IMR-90 (cell line): ENCODE measurements around the gene SSH2. TPM values are rescaled to one million over a fixed set of nuclear protein-coding genes. Genes with fewer than 3 reads are reported as not detected.

Source experiments
- ATAC-seq: fragments of 200-7000 bp; cut with Tn5 transposase; 2 replicates; pipeline ENCODE4 v1.9.1; 2020; ENCODE audit warnings: low read depth, mild to moderate bottlenecking, moderate library complexity
- BruUV-seq: library from RNA; stranded (reverse); fragments of 400-500 nt; replicated peaks from 2 replicates; lab custom pipeline; 2021; lab: Mats Ljungman, UMichigan
- CTCF ChIA-PET: fragments of 300-600 bp; formaldehyde crosslinking; extraction: SDS; loops from one replicate; lab custom pipeline; 2021; ENCODE audit warnings: antibody characterized with exemption; lab: Yijun Ruan, JAX
- POLR2A ChIA-PET: fragments of 300-600 bp; sonication (Branson Sonifier 250); formaldehyde crosslinking; loops from one replicate; lab custom pipeline; 2022; ENCODE audit warnings: antibody characterized with exemption; ENCODE audit not compliant: unreplicated experiment; lab: Charles Lee
- DNase-seq: peaks from one replicate; pipeline ENCODE4 v3.0.0; 2013
- H2AFZ ChIP-seq: replicated peaks from 2 replicates; pipeline ENCODE3; 2013; ENCODE audit warnings: low read length, mild to moderate bottlenecking; ENCODE audit not compliant: poor library complexity
- H2AK5ac ChIP-seq: 2 replicates; pipeline ENCODE4 v1.6.1; 2013; ENCODE audit warnings: low read depth, low read length, inconsistent platforms
- H2AK9ac ChIP-seq: replicated peaks from 2 replicates; pipeline ENCODE3; 2013; ENCODE audit warnings: mild to moderate bottlenecking, low read depth, low read length, moderate library complexity; ENCODE audit not compliant: poor library complexity
- H2BK120ac ChIP-seq: 2 replicates; pipeline ENCODE4 v1.6.1; 2013; ENCODE audit warnings: low read depth, low read length, inconsistent platforms
- H2BK15ac ChIP-seq: 3 replicates; pipeline ENCODE4 v1.6.1; 2013; ENCODE audit warnings: low read depth, low read length, inconsistent platforms
- H2BK20ac ChIP-seq: 2 replicates; pipeline ENCODE4 v1.6.1; 2013; ENCODE audit warnings: low read depth, mild to moderate bottlenecking, inconsistent platforms, low read length, moderate library complexity
- H2BK5ac ChIP-seq: 2 replicates; pipeline ENCODE4 v1.6.1; 2013; ENCODE audit warnings: mild to moderate bottlenecking, low read depth, low read length, inconsistent platforms; ENCODE audit not compliant: poor library complexity, severe bottlenecking
- H3K14ac ChIP-seq: replicated peaks from 2 replicates; pipeline ENCODE4 v1.6.1; 2013; ENCODE audit warnings: low read depth, low read length, inconsistent platforms
- H3K18ac ChIP-seq: 2 replicates; pipeline ENCODE4 v1.6.1; 2013; ENCODE audit warnings: low read depth, low read length, control low read depth
- H3K23ac ChIP-seq: 2 replicates; pipeline ENCODE4 v1.6.1; 2013; ENCODE audit warnings: low read depth, low read length, inconsistent platforms
- H3K27ac ChIP-seq: 2 replicates; pipeline ENCODE4 v1.5.1; 2013; ENCODE audit warnings: mild to moderate bottlenecking, control low read depth, low read length; ENCODE audit not compliant: insufficient read depth
- H3K27me3 ChIP-seq: 2 replicates; pipeline ENCODE4 v1.6.1; 2013; ENCODE audit warnings: low read length; ENCODE audit not compliant: control insufficient read depth, insufficient read depth
- H3K36me3 ChIP-seq: 2 replicates; pipeline ENCODE4 v1.6.1; 2013; ENCODE audit warnings: low read length, mixed read lengths; ENCODE audit not compliant: control insufficient read depth, insufficient read depth
- H3K4ac ChIP-seq: 2 replicates; pipeline ENCODE4 v1.6.1; 2013; ENCODE audit warnings: low read depth, low read length, inconsistent platforms
- H3K4me1 ChIP-seq: 2 replicates; pipeline ENCODE4 v1.6.1; 2013; ENCODE audit warnings: low read length, mixed read lengths; ENCODE audit not compliant: control insufficient read depth, insufficient read depth
- H3K4me2 ChIP-seq: 2 replicates; pipeline ENCODE4 v1.6.1; 2013; ENCODE audit warnings: low read depth, mild to moderate bottlenecking, control low read depth, low read length, moderate library complexity
- H3K4me3 ChIP-seq: 2 replicates; pipeline ENCODE4 v1.5.1; 2013; ENCODE audit warnings: low read depth, mild to moderate bottlenecking, control low read depth, low read length, moderate library complexity; ENCODE audit not compliant: insufficient read depth
- H3K56ac ChIP-seq: 2 replicates; pipeline ENCODE4 v1.6.1; 2013; ENCODE audit warnings: low read length, inconsistent platforms; ENCODE audit not compliant: insufficient read depth; ENCODE audit errors: extremely low read depth
- H3K79me1 ChIP-seq, 2 experiments: 2 replicates each; pipeline ENCODE4 v1.6.1; 2013; ENCODE audit warnings: low read length in 2 of 2, inconsistent platforms in 1 of 2, low read depth in 1 of 2
- H3K9ac ChIP-seq: 2 replicates; pipeline ENCODE4 v1.6.1; 2013; ENCODE audit warnings: low read depth, low read length, control low read depth
- H3K9me1 ChIP-seq: 2 replicates; pipeline ENCODE4 v1.6.1; 2013; ENCODE audit warnings: low read length, inconsistent platforms; ENCODE audit not compliant: insufficient read depth
- H3K9me3 ChIP-seq: 2 replicates; pipeline ENCODE4 v1.6.1; 2013; ENCODE audit warnings: low read length; ENCODE audit not compliant: control insufficient read depth, insufficient read depth
- H4K20me1 ChIP-seq: 2 replicates; pipeline ENCODE4 v1.6.1; 2013; ENCODE audit warnings: low read length, inconsistent platforms; ENCODE audit not compliant: insufficient read depth
- H4K5ac ChIP-seq: 2 replicates; pipeline ENCODE4 v1.6.1; 2013; ENCODE audit warnings: mild to moderate bottlenecking, low read depth, low read length, control low read depth
- H4K8ac ChIP-seq, 2 experiments: 2 replicates each; pipeline ENCODE4 v1.6.1; 2013; ENCODE audit warnings: low read depth in 2 of 2, low read length in 2 of 2, control low read depth in 1 of 2, inconsistent platforms in 1 of 2
- H4K91ac ChIP-seq: 2 replicates; pipeline ENCODE4 v1.6.1; 2013; ENCODE audit warnings: low read depth, low read length, inconsistent platforms; ENCODE audit not compliant: insufficient read depth
- BHLHE40 ChIP-seq: fragments of 150-350 bp; IDR thresholded peaks from 2 replicates; pipeline ENCODE4 v1.6.1; 2016; ENCODE audit warnings: mild to moderate bottlenecking, low read depth, low read length
- CEBPB ChIP-seq: IDR thresholded peaks from 2 replicates; pipeline ENCODE4 v1.6.1; 2012; ENCODE audit warnings: low read depth, low read length, improper control_type of control experiment
- CHD1 ChIP-seq: IDR thresholded peaks from 2 replicates; pipeline ENCODE4 v1.6.1; 2012; ENCODE audit warnings: low read depth, low read length, improper control_type of control experiment
- CTCF ChIP-seq: conservative IDR thresholded peaks from 2 replicates; pipeline ENCODE4 v1.5.1; 2012; ENCODE audit warnings: mild to moderate bottlenecking, low read depth, low read length, improper control_type of control experiment
- ELK1 ChIP-seq: fragments of 150-350 bp; IDR thresholded peaks from 2 replicates; pipeline ENCODE4 v1.6.1; 2016; ENCODE audit warnings: low read depth, mild to moderate bottlenecking, low read length, moderate library complexity, borderline replicate concordance
- FOS ChIP-seq: fragments of 150-350 bp; IDR thresholded peaks from 2 replicates; pipeline ENCODE4 v1.6.1; 2016; ENCODE audit warnings: low read depth, low read length
- MAFK ChIP-seq: IDR thresholded peaks from 2 replicates; pipeline ENCODE4 v1.6.1; 2012; ENCODE audit warnings: low read depth, low read length, improper control_type of control experiment
- MAZ ChIP-seq: IDR thresholded peaks from 2 replicates; pipeline ENCODE4 v1.6.1; 2012; ENCODE audit warnings: low read depth, mild to moderate bottlenecking, low read length, improper control_type of control experiment, moderate library complexity, borderline replicate concordance
- MXI1 ChIP-seq: IDR thresholded peaks from 2 replicates; pipeline ENCODE4 v1.6.1; 2012; ENCODE audit warnings: low read depth, mild to moderate bottlenecking, low read length, moderate library complexity, borderline replicate concordance
- NFE2L2 ChIP-seq: fragments of 150-350 bp; IDR thresholded peaks from 2 replicates; pipeline ENCODE4 v1.6.1; 2016; ENCODE audit warnings: low read depth, mild to moderate bottlenecking, low read length
- POLR2A ChIP-seq: IDR thresholded peaks from 2 replicates; pipeline ENCODE4 v1.6.1; 2012; ENCODE audit warnings: mild to moderate bottlenecking, low read depth, low read length
- RAD21 ChIP-seq: IDR thresholded peaks from 2 replicates; pipeline ENCODE4 v1.6.1; 2012; ENCODE audit warnings: low read length, improper control_type of control experiment
- RCOR1 ChIP-seq: IDR thresholded peaks from 2 replicates; pipeline ENCODE4 v1.6.1; 2012; ENCODE audit warnings: mild to moderate bottlenecking, low read length, improper control_type of control experiment; ENCODE audit not compliant: insufficient replicate concordance
- RFX5 ChIP-seq: IDR thresholded peaks from 2 replicates; pipeline ENCODE4 v1.8.0; 2012; ENCODE audit warnings: low read depth, mild to moderate bottlenecking, low read length, moderate library complexity
- SMC3 ChIP-seq: fragments of 150-350 bp; IDR thresholded peaks from 2 replicates; pipeline ENCODE4 v1.6.1; 2016; ENCODE audit warnings: low read depth, mild to moderate bottlenecking, antibody characterized with exemption, low read length, moderate library complexity
- USF2 ChIP-seq: fragments of 150-350 bp; IDR thresholded peaks from 2 replicates; pipeline ENCODE4 v1.6.1; 2017; ENCODE audit warnings: mild to moderate bottlenecking, antibody characterized with exemption, low read length, low read depth
- WGBS, 2 experiments: methylation state at CpG; one replicate each; pipeline versions ENCODE4 v1.1.5 to v1.1.7; 2013; ENCODE audit warnings: missing lambda C conversion rate in 2 of 2; ENCODE audit not compliant: insufficient read length in 1 of 2; ENCODE audit errors: extremely low coverage in 2 of 2; 5-methylcytosine and 5-hydroxymethylcytosine counted together
- dilution Hi-C: fragments of 300-500 bp; cut with HindIII; formaldehyde crosslinking; loops from one replicate; pipeline ENCODE4 v1.14.3; 2018; ENCODE audit warnings: low sequenced_read_pairs; ENCODE audit not compliant: unreplicated experiment
- in situ Hi-C: fragments of 300-500 bp; cut with MboI; formaldehyde crosslinking; loops from 3 replicates; pipeline ENCODE4 v1.14.3; 2019; ENCODE audit warnings: low sequenced_read_pairs, inconsistent platforms, mixed read lengths
- intact Hi-C: fragments of 100-400 bp; cut with micrococcal nuclease; formaldehyde crosslinking; loops from 2 replicates; pipeline ENCODE4 v1.10.0; 2022
- polyA plus RNA-seq, 3 experiments: library from polyadenylated mRNA; depleted of rRNA; stranded (reverse); fragments of >200 nt; gene quantifications; 2 replicates each; pipeline ENCODE4 v1.2.3, GENCODE V29; 2012; ENCODE audit warnings: low replicate concordance in 1 of 3
- total RNA-seq: library from RNA; depleted of rRNA; stranded (reverse); fragments of >200 nt; gene quantifications from 2 replicates; pipeline ENCODE4 v1.2.3, GENCODE V29; 2012

The SSH2 gene
- total and polyA plus RNA-seq, 2 of the 4 experiments (the other 2 are of a cell fraction), result 9.3 TPM

- H4K91ac ChIP-seq, result no peak overlapping the region
- no peak overlapping the region for H2AK9ac ChIP-seq
- ATAC-seq (no peak), DNase-seq (no peak)
- H2BK20ac ChIP-seq, result no peak overlapping the region
- no peak overlapping the region for H2AFZ ChIP-seq
- no peak overlapping the region for H2BK5ac ChIP-seq
- no peak overlapping the region for H3K23ac ChIP-seq
- H2AK5ac ChIP-seq, result no peak overlapping the region
- WGBS, 2 experiments, result no CpG with 5 or more reads among the region's 1 CpG
- no peak overlapping the region for H3K14ac ChIP-seq
- H2BK15ac ChIP-seq, result no peak overlapping the region
- ChIA-PET POLR2A (no interaction called here), CTCF (interaction anchor here (0.8 kb wide), 1 partner anchor 43 kb away, joined by 3 read pairs; no protein-coding TSS in a partner anchor)
- no peak for TF ChIP-seq MAZ
- no peak for TF ChIP-seq RAD21
- TF ChIP-seq NFE2L2, result no peak
- TF ChIP-seq USF2, result no peak
- no peak for TF ChIP-seq BHLHE40
- TF ChIP-seq FOS, result no peak
- TF ChIP-seq SMC3, result no peak
- no peak for TF ChIP-seq RFX5
- TF ChIP-seq MXI1, result no peak
- TF ChIP-seq RCOR1, result no peak
- TF ChIP-seq CTCF, result no peak
- TF ChIP-seq CEBPB, result no peak
- no peak for TF ChIP-seq CHD1
- no peak for TF ChIP-seq ELK1
- TF ChIP-seq POLR2A, result no peak
- no peak for TF ChIP-seq MAFK
- peaks cover 2 to 3% of the 10 kb centered on the region in 2 experiments; a peak in 1 of 4 replicates for H3K79me1 ChIP-seq
- no peaks in the 10 kb centered on the region for H3K9me3 ChIP-seq
- no peak overlapping the region for H4K5ac ChIP-seq
- peaks cover 3% of the 10 kb centered on the region for H3K4me1 ChIP-seq
- no peak overlapping the region for H3K56ac ChIP-seq
- H3K9ac ChIP-seq, result no peak overlapping the region
- H4K20me1 ChIP-seq, result no peaks in the 10 kb centered on the region
- no peaks in the 10 kb centered on the region; the same call in 1 of the 2 replicates for H3K9me1 ChIP-seq
- no peak overlapping the region for H3K27ac ChIP-seq
- no peak overlapping the region for H3K4me3 ChIP-seq
- no peak overlapping the region for H3K4ac ChIP-seq
- no peaks in the 10 kb centered on the region for H3K36me3 ChIP-seq
- H3K27me3 ChIP-seq, result no peaks in the 10 kb centered on the region
- H2BK120ac ChIP-seq, result no peak overlapping the region
- no peak overlapping the region for H3K4me2 ChIP-seq
- H4K8ac ChIP-seq, result no peak overlapping the region
- intact Hi-C loops (no loop called here), dilution Hi-C loops (no loop called here), in situ Hi-C loops (no loop called here)
- H3K18ac ChIP-seq, result no peak overlapping the region
- BruUV-seq, result no TSS peak
Measured at GRCh38 chr17:29821897-29822296, 108.1 kb downstream of the SSH2 start.
